Measurements from ENCODE around the gene GAR1.
"Not testable (repeated sequence)": the region's sequence is repeated elsewhere in the genome, so short reads cannot be mapped to it uniquely, and the experiment has no call there.

Gene GAR1

DNA sequence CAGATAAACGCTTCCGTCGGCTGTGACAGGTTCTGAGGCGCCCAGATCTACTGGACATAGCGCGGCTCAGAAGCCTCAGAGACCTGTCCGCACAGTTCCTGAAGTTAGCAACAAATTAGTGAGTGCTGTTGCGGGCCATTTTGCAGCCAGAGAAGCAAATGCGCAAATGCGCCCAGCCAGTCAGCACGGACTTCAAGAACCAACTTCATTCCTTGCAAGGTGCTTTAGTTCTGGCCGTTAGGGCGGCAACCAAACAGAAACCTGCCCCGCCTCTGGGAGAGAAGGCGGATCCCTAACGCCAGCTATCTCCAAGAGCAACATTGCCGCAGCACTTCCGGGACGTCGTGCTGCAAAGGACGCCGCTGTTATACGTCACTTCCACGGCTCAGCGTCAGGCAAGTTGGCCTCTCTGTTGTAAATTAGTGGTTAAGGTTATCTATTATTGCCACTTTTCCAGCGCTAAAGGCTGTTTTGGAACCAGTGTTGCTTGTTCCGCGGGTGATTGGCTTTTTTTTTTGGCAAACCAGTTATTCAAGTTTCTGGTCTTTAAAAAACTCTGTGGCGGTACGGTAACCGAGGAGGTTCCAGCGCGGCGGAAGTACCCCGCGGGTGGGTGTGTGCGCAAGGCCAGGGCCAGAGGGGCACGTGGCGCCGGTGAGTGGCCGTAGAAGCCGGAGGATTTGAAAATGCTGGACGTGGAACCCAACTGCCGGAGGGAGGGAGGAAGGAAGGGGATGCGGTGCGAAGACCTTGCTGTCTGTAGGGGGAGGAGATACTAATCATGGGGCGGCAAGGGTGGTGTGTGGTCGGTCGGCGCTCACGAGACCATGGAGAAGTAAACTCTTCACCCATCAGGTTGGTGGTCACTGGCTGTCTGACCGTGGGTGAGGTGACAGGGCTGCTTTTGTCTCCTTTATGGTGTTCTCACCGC lies at the start of gene GAR1:
Gene GAR1, plus strand, starts transcription at position 612 of the 931 bp plus-strand sequence. CDS start 403 bp downstream, outside the sequence.
- DNase-seq (ENCODE audit: low read depth) = peak; percentile 87

DNA sequence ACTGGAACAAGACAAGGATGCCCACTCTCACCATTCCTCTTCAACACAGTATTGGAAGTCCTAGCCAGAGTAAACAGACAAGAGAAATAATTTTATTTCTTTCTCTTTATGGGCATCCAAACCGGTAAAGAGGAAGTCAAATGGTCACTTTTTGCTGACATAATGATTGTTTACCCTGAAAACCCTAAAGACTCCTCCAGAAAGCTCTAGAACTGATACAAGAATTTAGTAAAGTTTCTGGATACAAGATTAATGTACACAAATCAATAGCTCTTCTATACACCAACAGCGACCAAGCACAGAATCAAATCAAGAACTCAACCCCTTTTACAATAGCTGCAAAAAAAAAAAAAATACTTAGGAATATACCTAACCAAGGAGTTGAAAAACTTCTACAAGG lies 33.5 kb upstream of the GAR1 start:
- DNase-seq (ENCODE audit: low read depth) = not testable (repeated sequence)

DNA sequence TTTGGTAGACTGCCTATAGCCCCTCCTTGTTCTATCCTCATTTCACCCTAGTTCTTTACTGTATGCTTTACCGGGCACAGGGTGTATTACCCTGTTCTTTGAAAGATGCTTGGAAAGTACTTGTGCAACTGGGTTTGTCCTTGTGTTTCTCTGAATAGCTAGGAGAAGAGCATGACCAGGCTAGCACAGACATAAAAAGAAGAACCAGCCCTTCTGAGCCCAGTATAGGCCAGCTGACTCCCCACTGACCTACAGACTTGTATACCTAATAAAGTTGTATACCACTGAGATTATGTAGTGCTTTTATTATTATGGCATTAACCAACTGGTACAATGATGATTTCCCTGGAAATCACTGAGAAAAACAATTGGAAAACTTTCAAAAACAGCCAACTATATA lies 28.7 kb upstream of the GAR1 start:
- no peak for DNase-seq (ENCODE audit: low read depth)

DNA sequence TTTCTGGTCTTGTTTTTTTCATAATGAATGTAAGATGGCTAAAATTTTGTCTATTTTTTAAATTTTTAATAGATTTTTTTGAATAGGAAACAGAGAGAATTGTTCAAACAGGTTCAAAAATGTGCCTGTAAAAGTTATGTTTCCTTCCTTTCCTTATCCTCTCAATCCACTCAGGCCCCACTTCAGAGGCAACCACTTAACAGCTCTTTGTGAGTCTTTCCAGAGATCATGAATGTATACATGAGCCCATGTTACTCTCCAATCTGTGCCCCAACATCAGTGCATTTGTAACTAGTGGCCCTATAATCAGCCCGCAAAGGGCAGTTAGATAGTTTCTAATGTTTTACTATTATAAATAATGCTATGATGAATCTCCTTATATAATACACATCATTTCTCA lies 27.8 kb upstream of the GAR1 start:
- no peak for DNase-seq (ENCODE audit: low read depth)

DNA sequence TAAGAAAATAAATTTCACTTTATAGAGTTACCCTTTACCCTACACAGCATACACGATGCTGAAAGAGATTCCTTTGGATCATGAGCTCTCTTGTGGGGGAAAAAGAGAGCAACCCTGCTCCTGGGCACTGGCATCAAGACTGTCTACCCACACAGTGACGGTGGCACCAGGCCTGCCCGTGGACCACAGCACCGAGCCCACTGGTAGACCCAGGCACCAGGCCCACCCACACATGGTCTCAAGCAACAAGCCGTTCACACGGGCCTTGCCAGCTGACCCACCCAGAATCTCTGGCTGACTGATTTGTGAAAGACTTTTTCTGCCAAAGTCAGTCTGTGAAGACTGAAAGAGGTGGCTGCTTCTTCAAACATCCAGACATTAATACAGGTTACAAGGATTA lies 20.5 kb upstream of the GAR1 start:
- DNase-seq (ENCODE audit: low read depth) = no peak

DNA sequence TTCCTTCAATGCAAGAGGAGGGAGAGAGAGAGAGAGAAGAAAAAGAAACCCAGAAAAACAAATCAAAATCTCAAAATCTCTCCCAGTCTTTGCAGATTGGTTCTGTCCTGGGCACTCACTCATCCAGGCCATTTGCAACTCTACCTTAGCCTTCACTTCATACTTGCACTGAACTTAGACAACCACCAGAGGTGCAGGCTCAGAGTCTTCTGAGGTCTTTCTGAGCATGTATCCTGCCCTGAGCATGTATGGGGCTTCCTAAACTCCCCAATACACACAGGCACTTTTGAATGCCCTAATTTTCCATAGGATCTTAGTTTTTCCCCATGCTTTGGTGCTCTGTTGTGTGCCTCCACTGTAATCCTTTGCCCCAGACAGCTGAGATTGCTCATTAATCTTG lies 16.7 kb upstream of the GAR1 start:
- no peak for DNase-seq (ENCODE audit: low read depth)

DNA sequence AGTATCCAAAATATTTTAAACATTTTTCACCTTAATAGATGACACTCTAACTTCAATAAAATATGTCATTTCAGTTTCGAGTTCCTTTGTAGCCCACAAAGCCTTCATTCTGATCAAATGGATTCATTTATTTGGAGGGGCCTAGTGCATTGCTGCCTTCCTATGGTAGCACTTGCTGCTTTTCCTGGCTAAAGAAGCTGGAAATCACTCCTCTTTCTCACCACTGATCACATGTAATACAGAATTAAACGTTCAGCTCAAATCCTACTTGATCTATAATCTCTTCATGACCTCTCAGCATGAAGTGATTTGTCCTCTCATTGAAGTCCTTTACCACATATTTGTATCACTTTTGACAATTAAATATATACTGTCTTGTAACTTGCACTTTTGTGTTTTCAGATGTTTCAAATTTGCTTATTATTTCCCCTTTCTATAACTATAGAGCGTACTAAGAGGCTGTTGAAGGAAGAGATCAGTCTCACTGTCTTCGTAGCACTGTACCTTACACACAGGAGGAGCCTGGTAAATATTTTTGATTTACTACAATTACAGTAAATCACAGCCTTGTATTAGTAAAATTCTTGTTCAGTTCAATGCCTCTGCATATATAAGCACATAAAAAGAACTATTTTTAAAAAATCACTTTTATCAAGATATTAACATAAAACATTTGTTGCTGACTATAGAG lies 14.3 kb upstream of the GAR1 start:
- DNase-seq (ENCODE audit: low read depth) = no peak

DNA sequence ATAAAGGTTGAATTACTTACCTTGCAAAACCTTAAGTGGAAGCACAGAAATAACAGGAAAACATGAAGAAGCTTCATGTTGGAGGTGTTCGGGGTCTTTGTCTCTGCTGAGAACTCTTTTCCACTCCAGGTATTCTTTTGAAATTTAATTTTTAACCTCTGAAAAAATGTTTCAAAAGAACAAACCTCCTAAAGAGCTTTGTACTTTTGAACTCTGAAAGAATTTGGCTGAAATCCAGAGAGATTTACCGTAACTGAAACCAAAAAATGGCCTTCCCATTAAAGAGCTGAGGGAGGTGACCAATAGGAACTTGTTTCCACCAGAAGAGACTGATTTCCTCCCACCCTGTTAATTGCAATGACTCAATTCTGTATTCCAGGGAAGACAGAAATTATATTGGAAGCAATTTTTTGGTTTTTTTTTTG lies 13.7 kb upstream of the GAR1 start, which contains the start of gene CFI:
Gene CFI, minus strand, starts transcription at position 105 of the 425 bp plus-strand sequence. Its CDS starts 28 bp downstream, at position 77.
- DNase-seq (ENCODE audit: low read depth) = peak; percentile 21

DNA sequence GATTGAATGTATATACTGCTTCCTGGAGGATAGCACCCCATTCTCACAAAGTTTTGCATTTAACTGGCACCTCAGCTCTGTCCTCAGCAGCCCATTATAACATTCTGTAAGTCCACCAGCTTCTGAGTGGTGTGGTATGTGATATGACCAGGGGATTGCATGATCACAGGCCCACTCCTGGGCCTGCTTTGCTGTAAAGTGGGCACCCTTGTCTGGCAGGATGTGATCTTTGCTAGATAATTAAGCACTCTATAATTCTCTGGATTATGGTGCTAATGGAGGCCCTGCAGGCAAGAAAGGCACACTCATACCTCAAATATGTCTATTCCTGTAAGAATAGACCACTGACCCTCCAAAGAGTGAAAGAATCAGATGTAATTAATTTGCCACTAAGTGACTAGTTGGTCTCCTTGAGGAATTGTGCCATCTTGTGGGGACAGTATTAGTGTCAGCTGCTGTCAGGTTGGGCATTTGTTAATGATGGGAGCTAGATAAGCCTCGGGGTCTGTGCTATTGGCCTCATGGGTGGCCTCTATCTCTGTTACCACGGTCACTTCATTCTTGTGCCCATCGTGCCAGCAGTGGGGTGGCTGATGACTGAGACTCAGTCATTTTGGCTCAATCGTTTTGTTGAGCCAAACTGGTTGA lies 11.5 kb upstream of the GAR1 start:
- DNase-seq (ENCODE audit: low read depth) = peak; percentile 36

DNA sequence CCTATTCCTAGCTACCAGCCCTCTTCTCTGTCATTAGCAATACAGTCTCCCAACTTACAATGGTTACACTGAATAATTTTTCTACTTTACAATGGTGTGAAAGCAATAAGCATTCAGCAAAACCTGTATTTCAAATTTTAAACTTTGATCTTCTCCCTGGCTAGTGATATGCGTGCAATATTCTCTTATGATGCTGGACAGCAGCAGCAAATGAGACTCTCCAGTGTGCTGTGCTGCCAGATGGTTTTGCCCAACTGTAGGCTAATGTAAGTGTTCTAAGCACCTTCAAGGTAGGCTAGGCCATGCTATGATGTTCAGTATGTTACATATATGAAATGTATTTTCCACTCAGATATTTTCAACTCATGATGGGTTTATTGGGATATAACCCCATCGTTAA lies 5.9 kb upstream of the GAR1 start:
- DNase-seq (ENCODE audit: low read depth) = no peak

DNA sequence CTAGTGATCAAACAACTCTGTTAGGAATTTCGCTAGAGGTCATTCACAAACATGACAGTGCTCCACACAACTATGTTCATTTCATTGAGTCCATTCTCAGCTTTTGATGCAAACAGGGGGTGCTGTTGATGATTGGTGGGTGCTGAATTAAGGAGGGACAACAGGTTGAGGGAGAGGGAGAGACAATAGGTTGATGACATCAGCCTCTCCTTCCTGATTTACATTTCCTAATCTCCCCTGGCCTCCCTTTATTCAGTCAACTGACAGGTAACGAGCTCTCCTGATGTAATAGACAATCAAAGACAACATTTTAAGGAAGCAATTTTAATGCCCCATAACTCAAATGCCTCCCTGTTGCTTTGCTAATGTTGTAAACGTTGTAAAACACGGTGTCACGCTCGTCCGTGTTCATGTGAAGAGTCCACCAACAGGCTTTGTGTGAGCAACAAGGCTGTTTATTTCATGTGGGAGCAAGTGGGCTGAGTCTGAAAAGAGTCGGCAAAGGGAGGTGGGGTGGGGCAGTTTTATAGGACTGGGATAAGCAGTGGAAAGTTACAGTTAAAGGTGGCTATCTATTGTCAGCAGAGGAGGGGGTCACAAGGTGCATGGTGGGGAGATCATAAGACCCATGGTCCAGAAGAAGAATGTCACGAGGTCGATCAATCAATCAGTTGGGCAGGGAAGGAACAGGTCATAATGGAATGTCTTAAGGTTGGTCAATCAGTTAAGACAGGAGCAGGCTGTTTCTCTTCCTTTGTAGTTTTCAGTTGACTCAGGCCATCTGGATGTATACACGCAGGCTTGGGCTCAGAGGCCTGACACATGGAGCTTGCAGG lies 4.8 kb upstream of the GAR1 start:
- DNase-seq (ENCODE audit: low read depth) = no peak

DNA sequence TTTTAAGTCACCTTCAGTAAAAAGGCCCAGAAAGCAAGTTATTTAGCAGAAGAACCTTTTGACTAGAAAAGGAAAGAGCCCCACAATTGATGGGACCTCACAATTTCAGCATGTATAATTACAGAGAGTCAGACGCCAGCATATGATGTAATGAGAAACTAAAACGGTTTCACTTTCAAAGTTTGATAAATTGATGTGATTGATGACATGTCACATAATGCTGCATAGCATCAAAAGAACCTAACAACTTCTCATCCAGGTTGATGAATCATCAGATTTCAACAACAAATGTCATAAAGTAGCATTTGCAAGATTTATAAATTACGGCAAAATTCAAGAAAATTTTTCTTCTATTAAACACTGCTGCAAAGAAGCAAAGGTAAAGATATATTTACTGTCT lies 3.9 kb upstream of the GAR1 start:
- no peak for DNase-seq (ENCODE audit: low read depth)

DNA sequence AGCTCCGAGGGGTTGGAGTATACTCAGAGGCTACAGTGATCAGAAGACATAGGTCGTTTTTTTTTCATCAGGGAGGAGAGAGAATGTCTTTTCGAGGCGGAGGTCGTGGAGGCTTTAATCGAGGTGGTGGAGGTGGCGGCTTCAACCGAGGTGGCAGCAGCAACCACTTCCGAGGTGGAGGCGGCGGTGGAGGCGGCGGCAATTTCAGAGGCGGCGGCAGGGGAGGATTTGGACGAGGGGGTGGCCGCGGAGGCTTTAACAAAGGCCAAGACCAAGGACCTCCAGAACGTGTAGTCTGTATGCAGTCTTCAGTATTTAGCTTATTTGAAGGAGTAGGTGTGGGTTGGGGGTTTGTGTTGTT lies 500 bp downstream of the GAR1 start:
- no peak for DNase-seq (ENCODE audit: low read depth)

DNA sequence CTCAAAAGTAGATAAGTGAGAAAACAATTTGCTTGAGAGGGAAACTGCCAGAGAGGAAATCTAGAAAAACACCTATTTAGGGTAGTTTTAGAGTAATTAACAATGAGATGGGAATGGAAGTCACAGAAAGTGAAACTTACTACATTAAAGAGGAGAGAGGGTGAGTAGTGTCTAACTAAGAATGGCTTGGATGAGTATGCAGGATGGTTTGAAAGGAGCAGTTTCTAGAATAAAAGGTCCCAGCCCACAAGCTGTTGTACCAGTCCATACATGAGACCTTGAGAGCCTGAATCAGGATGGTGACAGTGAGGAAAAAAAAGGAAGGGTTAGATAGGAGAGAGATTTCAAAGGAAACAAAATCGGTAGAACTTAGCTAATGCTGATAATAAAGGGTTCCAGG lies 1.3 kb downstream of the GAR1 start:
- no peak for DNase-seq (ENCODE audit: low read depth)

DNA sequence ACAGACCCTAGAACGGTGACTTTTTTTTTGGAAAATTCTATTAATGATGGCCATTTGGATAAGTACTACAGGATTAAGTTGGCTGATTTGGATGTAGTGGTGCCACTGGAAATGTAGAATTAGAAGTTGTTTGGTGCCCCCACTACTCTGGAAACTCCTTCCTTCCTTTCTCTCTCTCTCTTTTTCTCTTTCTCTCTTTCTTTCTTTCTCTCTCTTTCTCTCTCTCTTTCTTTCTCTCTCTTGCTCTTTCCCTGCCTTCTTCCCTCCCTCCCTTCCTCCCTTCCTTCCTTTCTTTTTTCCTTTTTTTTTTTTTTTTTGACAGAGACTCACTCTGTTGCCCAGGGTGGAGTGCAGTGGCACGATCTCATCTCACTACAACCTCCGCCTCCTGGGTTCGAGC lies 2.7 kb downstream of the GAR1 start:
- DNase-seq (ENCODE audit: low read depth) = no peak

DNA sequence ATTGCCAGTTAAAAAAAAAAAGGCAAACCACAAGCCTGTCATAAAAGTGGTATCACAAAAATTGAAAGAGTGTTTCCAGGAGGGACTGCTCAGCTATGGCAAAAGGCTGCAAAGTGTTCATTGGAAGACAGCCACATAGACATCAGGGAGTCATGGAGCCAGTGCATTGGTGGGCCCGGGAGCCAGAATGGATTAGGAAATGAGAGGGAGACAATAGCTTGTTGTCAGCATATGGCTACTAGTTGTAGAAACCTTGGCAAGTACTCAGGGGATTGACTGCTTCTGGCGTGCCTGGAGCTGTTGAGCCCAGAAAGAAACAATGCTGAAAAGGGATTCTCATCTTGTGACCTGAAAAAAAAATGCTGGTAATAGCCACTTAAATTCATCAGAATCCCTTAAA lies 5.0 kb downstream of the GAR1 start:
- DNase-seq (ENCODE audit: low read depth) = no peak

DNA sequence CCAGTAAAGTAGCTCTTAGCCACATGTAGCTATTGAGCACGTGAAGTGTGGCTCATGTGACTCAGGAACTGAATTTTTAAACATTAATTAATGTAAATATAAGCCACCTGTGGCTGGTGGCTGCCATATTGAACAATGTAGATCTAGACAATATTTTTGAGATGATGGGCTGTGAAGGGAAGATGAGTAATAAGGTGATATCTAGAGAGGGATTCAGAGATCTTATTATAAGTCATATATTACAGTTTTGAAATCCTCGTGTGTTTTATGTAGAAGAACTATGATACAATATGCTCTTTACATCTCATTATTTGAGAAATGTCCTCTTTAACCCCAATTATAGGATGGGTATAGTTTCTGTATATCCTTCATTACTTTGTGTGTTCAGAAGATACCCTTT lies 5.6 kb downstream of the GAR1 start:
- DNase-seq (ENCODE audit: low read depth) = no peak

DNA sequence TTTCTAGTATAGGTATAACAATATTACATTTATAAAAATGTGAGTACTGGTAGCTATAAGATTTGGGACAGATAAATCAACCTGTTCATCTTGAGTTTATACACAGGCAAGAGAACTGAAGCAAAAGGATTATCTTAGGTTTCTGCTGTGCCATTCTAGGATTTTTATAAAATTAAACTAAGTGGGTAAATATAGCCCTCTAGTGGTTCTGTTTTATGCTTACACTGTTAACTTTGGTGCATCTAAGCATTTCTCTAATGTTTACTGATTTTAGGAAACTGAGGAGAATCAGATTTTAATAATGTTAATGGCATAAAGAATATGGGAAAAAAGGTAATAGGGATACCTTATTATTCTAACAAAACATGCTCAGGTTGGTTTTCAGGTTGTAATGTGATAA lies 11.2 kb downstream of the GAR1 start:
- no peak for DNase-seq (ENCODE audit: low read depth)

DNA sequence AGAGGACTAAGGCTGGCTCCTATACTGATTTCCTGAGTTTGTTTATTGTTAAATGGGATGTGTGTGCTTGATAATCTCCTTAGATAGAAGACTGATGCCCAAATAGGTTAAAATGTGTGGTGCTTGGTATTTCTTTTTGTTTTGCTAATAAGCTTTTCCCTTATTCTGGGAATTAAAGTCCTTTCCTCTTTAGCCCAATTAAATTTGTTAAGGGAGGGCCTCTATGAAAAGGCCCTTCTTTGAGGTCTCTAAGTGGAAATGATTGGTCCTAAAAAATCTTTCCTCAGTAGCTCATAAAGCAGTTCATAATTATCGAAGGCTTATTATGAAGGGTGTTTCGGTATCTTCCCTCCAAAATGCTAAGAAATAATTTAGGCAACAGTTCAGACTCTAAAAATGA lies 12.1 kb downstream of the GAR1 start, which contains the start of gene RRH:
Gene RRH, plus strand, starts transcription at position 301 of the 400 bp plus-strand sequence. Its CDS starts 56 bp downstream, at position 357.
- no peak for DNase-seq (ENCODE audit: low read depth)

DNA sequence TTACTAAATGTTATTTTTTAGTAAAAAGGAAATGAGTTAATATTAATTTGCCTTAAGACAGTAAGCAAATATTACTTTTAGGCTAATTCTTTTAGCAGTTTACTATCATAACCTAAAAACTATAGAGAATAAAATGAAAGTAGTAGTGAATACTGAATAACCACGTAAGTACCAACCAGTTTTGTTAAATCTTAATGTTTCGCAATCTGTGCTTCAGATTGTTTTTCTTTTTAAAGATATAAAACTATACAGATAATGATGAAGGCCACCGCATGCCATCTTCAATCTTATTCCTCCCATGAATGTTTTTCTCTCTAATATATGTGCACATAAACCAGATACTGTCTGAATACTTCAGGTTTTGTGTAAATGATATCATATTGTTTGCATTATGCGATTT lies 18.2 kb downstream of the GAR1 start:
- no peak for DNase-seq (ENCODE audit: low read depth)

DNA sequence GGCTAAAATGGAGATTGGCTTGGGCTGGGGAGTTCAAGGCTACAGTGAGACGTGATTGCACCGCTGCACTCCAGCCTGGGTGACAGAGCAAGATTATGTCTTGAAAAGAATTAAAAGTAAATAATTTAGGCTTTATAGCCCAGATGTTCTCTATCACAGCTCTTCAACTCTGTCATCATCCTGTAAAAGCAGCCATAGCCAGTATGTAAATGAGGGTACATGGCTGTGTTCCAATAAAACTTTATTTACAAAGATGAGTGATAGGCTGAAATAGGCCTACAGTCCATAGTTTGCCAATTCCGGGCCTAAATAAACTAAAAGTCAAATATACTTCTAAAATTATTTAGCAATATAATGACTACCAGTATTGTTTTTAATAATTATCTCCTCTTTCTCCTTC lies 21.4 kb downstream of the GAR1 start:
- no peak for DNase-seq (ENCODE audit: low read depth)

All from fibroblast of gingiva (primary cell).